ENCODE results near the gene DPY19L1.

GRCh38 chr7:34995757-34996156 lies 41.5 kb downstream of the DPY19L1 start:
- no peak for TF ChIP-seq CTCF (IDR thresholded peaks at IDR 0.05)
- TF ChIP-seq POLR2A (IDR thresholded peaks at IDR 0.05): no peak
- no peak for TF ChIP-seq EP300 (IDR thresholded peaks at IDR 0.05)
